22Rv1 (cell line): Measurements from ENCODE around the gene MRE11.
"Not testable (repeated sequence)": the region's sequence is repeated elsewhere in the genome, so short reads cannot be mapped to it uniquely, and the experiment has no call there.

ENCODE experiments used
- H3K27ac ChIP-seq: fragments of 450-650 bp; 2 replicates; pipeline ENCODE4 v1.5.1; 2017
- CTCF ChIP-seq: fragments of 450-650 bp; IDR thresholded peaks from 2 replicates; pipeline ENCODE4 v1.5.1; 2017; ENCODE audit warnings: mild to moderate bottlenecking
- ZFX ChIP-seq: fragments of 450-650 bp; IDR thresholded peaks from 2 replicates; pipeline ENCODE4 v1.6.1; 2017; ENCODE audit warnings: antibody characterized with exemption, borderline replicate concordance

Gene MRE11

DNA sequence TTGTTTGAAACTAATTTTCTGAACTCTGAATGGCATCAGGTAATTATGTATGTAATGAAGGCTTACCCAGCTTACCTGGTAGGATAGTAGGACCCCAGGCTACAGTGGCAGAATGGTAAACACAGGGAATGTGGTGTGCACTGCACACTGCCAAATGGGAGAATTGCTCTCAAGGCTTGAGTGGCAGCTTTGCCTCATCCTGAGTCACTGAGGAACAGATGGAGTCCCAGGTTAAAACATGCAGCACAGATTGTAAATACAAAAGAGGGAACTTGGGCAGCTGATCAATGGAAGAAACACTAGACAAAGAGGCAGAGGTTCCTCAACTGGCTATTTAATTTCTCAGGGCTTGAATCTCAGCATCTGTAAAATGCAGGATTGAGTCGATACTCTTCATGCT, 116.8 kb downstream of the MRE11 start:
- no peak for TF ChIP-seq ZFX
- no peak for TF ChIP-seq CTCF

GRCh38 chr11:94370576-94370975, 123.1 kb downstream of the MRE11 start:
- H3K27ac ChIP-seq: not testable (repeated sequence)

More for the DNA sequence above, 116.8 kb downstream of the MRE11 start:
- no peak overlapping the region for H3K27ac ChIP-seq
